Gastrocnemius medialis (tissue), 4 donors: ENCODE results near the gene ZBTB7B.

Experiments
- POLR2A ChIP-seq, 2 donors: fragments of 450-650 bp; IDR thresholded peaks; one replicate each; pipeline ENCODE4 v1.6.1; 2017; ENCODE audit warnings: antibody characterized with exemption in 2 of 2, mild to moderate bottlenecking in 2 of 2, moderate library complexity in 2 of 2
- TF ChIP-seq, protein P1 (sequence below), 5 experiments: fragments of 450-650 bp in 3 of 5; fragments of 200-600 bp in 2 of 5; sonication (generic) in 2 of 5; IDR thresholded peaks in 4 of 5; conservative IDR thresholded peaks in 1 of 5; 1 replicate in 4 of 5; 2 replicates in 1 of 5; pipeline ENCODE4 v1.5.1; 2016 to 2019; ENCODE audit warnings: antibody characterized with exemption in 5 of 5, mild to moderate bottlenecking in 3 of 5, moderate library complexity in 3 of 5

GRCh38 chr1:154963643-154964042, 39.0 kb upstream of the ZBTB7B start:
- TF ChIP-seq, protein P1, sequence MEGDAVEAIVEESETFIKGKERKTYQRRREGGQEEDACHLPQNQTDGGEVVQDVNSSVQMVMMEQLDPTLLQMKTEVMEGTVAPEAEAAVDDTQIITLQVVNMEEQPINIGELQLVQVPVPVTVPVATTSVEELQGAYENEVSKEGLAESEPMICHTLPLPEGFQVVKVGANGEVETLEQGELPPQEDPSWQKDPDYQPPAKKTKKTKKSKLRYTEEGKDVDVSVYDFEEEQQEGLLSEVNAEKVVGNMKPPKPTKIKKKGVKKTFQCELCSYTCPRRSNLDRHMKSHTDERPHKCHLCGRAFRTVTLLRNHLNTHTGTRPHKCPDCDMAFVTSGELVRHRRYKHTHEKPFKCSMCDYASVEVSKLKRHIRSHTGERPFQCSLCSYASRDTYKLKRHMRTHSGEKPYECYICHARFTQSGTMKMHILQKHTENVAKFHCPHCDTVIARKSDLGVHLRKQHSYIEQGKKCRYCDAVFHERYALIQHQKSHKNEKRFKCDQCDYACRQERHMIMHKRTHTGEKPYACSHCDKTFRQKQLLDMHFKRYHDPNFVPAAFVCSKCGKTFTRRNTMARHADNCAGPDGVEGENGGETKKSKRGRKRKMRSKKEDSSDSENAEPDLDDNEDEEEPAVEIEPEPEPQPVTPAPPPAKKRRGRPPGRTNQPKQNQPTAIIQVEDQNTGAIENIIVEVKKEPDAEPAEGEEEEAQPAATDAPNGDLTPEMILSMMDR (IDR thresholded peaks at IDR 0.05 in 4 of 5, conservative IDR thresholded peaks at IDR 0.05 in 1 of 5), result no peak
- TF ChIP-seq POLR2A (IDR thresholded peaks at IDR 0.05), result no peak
